HG03432 (cell line): Measurements from ENCODE around the gene MAP2K5.

ENCODE experiments used
- ATAC-seq: cut with Tn5 transposase; IDR thresholded peaks from one replicate; pipeline ENCODE4 v1.9.1; 2021; ENCODE audit warnings: mild to moderate bottlenecking, moderate library complexity; ENCODE audit not compliant: unreplicated experiment

The MAP2K5 gene

DNA sequence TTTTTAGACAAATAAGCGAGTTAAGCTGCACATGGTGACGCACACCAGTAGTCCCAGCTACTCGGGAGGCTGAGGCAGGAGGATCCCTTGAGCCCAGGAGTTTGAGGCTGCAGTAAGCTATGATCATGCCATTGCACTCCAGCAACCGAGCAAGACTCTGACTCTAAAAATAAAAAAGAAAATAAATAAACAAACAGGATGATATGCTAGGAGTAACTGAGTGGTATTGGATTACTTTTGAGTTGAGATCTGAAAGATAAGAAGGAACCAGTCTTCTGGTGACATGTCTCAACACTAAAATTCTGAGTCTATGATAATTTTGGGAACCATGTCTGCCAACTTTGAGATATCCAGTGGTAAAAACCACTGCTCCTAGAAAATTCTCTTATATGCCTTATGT, 173.7 kb downstream of the MAP2K5 start:
- ATAC-seq, result no peak

DNA sequence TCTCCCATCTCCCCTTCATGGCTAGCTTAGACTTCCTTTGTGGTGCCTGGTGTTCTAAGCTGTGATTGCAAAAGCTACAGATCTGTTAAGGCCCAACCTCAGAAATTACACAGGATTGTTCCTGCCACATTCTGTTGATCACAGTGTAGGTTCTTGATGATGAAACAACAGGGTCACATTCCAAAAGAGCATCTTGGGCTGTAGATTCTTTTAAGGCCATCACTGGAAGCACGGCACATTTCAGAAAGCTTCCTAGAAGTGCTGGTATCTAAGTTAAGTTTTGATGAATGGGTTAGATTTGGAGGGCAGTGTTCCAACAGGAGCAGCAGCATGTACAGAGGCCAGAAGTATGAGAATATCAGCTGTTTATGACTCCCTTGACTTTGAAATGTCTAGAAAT, 175.3 kb downstream of the MAP2K5 start:
- ATAC-seq, result no peak

- no peak for ATAC-seq
Measured at GRCh38 chr15:67719330-67719959, 176.9 kb downstream of the MAP2K5 start.

GRCh38 chr15:67720556-67721175, 178.2 kb downstream of the MAP2K5 start:
- ATAC-seq, result no peak

DNA sequence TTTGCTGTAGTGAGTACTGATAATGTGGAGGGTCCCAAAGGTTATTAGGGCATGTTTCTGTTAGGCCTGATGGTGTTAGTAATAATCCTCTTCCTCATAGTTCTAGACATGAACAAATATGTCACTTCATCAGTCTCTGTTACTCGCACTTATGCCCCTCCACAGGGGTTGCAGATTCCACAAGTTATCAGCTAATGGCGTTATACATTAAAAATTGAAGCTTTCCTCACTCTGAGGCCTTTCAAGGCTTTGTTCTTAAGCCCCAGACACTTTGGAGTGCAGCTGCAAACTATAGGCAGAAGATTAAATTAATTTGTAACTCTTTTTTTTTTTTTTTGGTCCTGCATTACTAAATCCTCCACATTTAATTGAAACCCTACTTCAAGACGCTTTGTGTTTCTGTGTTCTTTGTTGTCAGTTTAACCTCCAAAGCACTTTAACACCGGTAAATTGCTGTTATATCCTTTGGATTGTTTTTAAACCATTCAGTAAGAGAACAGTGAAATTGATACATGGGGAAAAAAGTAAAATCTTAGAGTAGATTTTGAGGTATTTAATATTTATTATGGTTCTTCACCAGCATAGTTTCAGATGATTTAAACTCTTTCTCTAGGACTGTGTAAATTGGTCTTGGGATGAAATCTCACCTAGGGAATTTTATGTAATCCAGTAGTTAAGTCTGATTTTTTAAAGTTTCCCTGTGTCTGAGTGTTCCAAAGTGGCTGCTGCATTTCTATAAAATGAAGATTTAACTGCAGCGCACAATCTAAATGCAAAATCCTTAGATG, 179.7 kb downstream of the MAP2K5 start:
- no peak for ATAC-seq

DNA sequence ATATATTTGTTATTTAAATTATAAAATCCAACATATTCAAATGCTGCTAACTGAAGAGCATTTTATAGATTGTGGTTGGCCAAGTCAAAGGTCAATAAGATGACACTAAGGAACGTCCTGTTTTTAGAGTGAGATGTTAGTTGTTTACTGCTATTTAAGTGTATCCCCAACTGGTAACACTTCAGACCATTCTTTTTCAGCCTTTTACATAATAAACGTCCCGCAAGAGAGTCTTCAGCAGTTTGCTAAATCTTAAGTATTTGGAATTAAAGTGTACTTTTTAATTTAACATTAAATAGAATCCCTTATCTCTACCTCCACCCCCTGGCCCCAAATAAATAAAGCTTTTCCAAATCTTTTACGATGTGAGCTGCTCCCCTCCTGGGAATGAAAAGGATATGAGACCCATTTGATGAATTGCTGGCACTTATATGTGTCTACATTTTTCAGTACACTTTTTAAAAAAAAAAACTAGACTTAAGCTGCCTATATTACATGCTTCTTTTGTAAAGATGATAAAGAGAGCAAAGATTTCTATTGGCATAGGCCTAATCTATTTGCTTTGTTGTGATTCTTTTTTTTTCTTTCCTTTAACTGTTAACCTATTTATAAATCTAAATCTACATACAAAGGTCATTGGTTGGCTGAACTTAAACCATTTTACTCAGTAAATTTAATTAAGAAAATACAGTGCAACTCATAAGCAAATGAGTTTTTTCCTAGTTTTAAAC, 181.0 kb downstream of the MAP2K5 start:
- no peak for ATAC-seq

GRCh38 chr15:67724691-67725375, 182.3 kb downstream of the MAP2K5 start:
- ATAC-seq, result no peak

GRCh38 chr15:67730135-67730534, 187.6 kb downstream of the MAP2K5 start:
- no peak for ATAC-seq

DNA sequence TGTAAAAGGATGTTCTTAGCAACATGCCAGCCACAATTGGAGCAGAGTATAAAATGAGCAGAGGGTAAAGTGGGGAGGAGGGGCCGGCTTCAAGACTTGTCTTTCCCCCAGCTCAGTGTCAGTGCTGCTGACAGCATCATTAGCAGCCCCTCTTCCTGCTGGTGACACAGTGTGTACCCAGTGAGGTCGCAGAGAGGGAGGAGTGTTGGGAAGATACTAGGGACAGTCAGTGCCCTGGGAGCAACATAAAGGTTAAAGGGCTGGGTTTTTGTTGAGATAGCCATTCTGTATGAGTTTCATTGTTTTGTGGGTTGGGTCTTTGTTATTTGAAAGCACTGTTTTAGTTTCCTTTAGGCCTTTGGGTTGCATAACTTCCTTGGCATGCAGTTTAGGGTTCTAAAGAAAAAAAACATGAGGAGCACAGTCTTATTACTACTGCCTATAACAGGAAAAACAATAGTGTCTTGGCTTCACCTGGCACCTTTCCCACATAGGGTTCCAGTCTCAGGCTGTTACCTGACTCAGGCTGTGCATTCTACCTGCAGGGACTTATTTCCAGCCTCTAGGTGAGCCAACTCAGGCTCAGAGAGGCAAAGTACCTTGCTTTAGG, 188.7 kb downstream of the MAP2K5 start:
- no peak for ATAC-seq

- no peak for ATAC-seq
Measured at GRCh38 chr15:67732164-67732563, 189.7 kb downstream of the MAP2K5 start.

GRCh38 chr15:67732671-67733374, 190.3 kb downstream of the MAP2K5 start:
- no peak for ATAC-seq

GRCh38 chr15:67735896-67736295, 193.4 kb downstream of the MAP2K5 start:
- ATAC-seq, result no peak

- ATAC-seq, result no peak
Measured at GRCh38 chr15:67736810-67737209, 194.3 kb downstream of the MAP2K5 start.

- no peak for ATAC-seq
Measured at GRCh38 chr15:67738056-67738455, 195.6 kb downstream of the MAP2K5 start.

GRCh38 chr15:67740405-67740804, 197.9 kb downstream of the MAP2K5 start:
- no peak for ATAC-seq

DNA sequence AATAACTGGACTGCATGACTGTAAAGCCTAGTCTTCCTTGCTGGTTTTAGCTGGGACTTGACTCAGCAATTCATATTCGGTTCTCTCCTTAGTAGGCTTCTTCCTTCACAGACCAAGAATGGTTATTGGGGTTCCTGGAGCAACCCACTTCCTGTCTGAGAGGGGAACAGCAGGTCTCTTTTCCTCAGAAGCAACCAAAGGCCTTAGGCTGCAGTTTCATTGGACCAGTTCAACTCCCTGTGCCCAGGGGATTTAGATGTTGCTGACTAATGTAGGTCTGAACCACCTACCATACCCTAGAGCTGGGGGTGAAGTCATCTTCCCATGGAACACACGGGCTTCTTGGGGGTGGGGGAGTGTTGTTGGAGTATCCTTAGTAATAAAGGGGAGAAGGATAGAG, 198.8 kb downstream of the MAP2K5 start:
- ATAC-seq, result no peak

DNA sequence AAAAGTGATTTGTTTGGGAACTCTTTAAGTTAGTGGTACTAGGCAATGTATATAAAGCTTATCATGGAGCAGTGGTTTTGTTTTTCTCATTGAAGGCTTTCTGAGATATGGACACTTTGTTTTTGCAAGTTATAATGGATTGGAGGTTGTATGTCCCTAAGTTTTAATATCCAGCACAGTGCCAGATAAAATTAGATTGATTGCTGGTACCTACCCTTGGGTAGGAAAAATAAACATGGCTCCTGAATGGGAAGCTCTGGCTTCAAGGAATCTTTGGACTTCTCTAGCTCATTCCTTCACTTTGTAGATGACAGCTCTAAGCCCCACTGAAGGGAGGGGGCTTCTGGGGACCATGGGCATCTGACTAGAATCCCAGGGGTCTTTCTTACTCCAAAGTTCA, 201.1 kb downstream of the MAP2K5 start:
- ATAC-seq, result no peak

DNA sequence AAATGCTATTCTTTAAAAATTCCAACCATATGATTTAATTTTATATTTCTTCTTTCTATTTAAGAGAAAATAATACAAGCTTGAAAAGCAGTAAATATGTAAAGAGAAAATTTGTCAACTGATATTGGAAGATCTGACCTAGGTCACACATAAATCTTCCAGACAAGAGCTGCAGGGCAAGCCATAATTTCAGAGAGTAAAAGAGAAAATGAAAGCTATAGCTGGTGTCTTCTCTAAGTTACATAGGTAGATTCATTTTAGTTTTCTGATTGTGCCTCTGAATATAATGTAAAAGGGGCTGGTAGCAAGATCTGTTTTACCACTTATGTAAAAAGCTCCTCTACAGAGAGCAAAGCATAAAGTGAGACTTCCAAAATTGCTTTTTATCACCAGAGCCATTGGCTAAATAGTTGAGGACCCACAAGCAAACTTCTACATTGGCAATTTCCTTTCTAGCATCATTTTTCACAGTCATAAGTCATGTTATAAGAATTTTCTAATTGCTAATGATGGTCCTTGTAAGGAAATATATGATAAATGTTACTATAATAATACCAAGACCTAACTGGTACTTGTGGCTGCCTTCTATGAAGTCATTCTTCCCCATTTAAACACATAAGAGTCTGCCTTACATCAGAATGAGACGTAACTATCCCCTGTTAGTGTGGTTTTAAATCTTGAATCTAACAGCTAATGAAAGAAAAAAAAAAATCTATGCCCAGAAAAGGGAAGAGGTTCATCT, 202.0 kb downstream of the MAP2K5 start:
- no peak for ATAC-seq
